Measurements from ENCODE around the gene PLEKHG4.

The PLEKHG4 gene

GRCh38 chr16:67258161-67258835, 21.0 kb upstream of the PLEKHG4 start:
- Histone ChIP-seq H3K9me3 (ENCODE audit: insufficient read depth, low read length, severe bottlenecking) (no peaks in the 10 kb centered on the region), H2AFZ (ENCODE audit: low read depth, low read length) (no peak overlapping the region), H3K4me1 (ENCODE audit: insufficient read depth, low read length) (no peaks in the 10 kb centered on the region), H3K27ac (ENCODE audit: low read length) (no peak overlapping the region), H3K4me3 (ENCODE audit: low read depth in 1 of 2, low read length in 2 of 2) (no peak overlapping the region), H3K27me3 (ENCODE audit: insufficient read depth, low read length, poor library complexity) (peaks cover 12% of the 10 kb centered on the region), H4K20me1 (ENCODE audit: insufficient read depth, low read length) (no peaks in the 10 kb centered on the region), H3K79me2 (ENCODE audit: insufficient read depth, low read length) (no peaks in the 10 kb centered on the region), H3K9ac (ENCODE audit: low read depth, low read length) (no peak overlapping the region), H3K36me3 (ENCODE audit: insufficient read depth, low read length) (no peaks in the 10 kb centered on the region), H3K4me2 (ENCODE audit: insufficient read depth, low read length) (no peak overlapping the region)
- DNase-seq (no peak), ATAC-seq (ENCODE audit: insufficient read depth, low read depth) (no peak)
- TF ChIP-seq CTCF (IDR thresholded peaks at IDR 0.05; ENCODE audit: borderline replicate concordance, extremely low read depth, low read length, poor library complexity, severe bottlenecking) (no peak), EZH2 (IDR thresholded peaks at IDR 0.05; ENCODE audit: borderline replicate concordance, low read depth, low read length, severe bottlenecking) (no peak)

GRCh38 chr16:67259705-67260104, 19.6 kb upstream of the PLEKHG4 start:
- Histone ChIP-seq H3K36me3 (ENCODE audit: insufficient read depth, low read length) (no peaks in the 10 kb centered on the region), H3K27me3 (ENCODE audit: insufficient read depth, low read length, poor library complexity) (peaks cover 20% of the 10 kb centered on the region), H3K27ac (ENCODE audit: low read length) (no peak overlapping the region), H3K79me2 (ENCODE audit: insufficient read depth, low read length) (no peaks in the 10 kb centered on the region), H3K4me2 (ENCODE audit: insufficient read depth, low read length) (no peak overlapping the region), H3K4me1 (ENCODE audit: insufficient read depth, low read length) (no peaks in the 10 kb centered on the region), H4K20me1 (ENCODE audit: insufficient read depth, low read length) (no peaks in the 10 kb centered on the region), H3K9ac (ENCODE audit: low read depth, low read length) (no peak overlapping the region), H3K4me3 (ENCODE audit: low read depth in 1 of 2, low read length in 2 of 2) (no peak overlapping the region), H3K9me3 (ENCODE audit: insufficient read depth, low read length, severe bottlenecking) (no peaks in the 10 kb centered on the region), H2AFZ (ENCODE audit: low read depth, low read length) (no peak overlapping the region)
- ATAC-seq (ENCODE audit: insufficient read depth, low read depth): no peak
- DNase-seq: no peak
- TF ChIP-seq EZH2 (IDR thresholded peaks at IDR 0.05; ENCODE audit: borderline replicate concordance, low read depth, low read length, severe bottlenecking): no peak
- TF ChIP-seq CTCF (IDR thresholded peaks at IDR 0.05; ENCODE audit: borderline replicate concordance, extremely low read depth, low read length, poor library complexity, severe bottlenecking): no peak

- Histone ChIP-seq H3K9me3 (ENCODE audit: insufficient read depth, low read length, severe bottlenecking) (no peaks in the 10 kb centered on the region), H4K20me1 (ENCODE audit: insufficient read depth, low read length) (no peaks in the 10 kb centered on the region), H3K27ac (ENCODE audit: low read length) (no peak overlapping the region), H2AFZ (ENCODE audit: low read depth, low read length) (no peak overlapping the region), H3K36me3 (ENCODE audit: insufficient read depth, low read length) (no peaks in the 10 kb centered on the region), H3K4me1 (ENCODE audit: insufficient read depth, low read length) (no peaks in the 10 kb centered on the region), H3K79me2 (ENCODE audit: insufficient read depth, low read length) (no peaks in the 10 kb centered on the region), H3K4me3 (ENCODE audit: low read depth in 1 of 2, low read length in 2 of 2) (no peak overlapping the region), H3K27me3 (ENCODE audit: insufficient read depth, low read length, poor library complexity) (peaks cover 27% of the 10 kb centered on the region), H3K4me2 (ENCODE audit: insufficient read depth, low read length) (no peak overlapping the region), H3K9ac (ENCODE audit: low read depth, low read length) (no peak overlapping the region)
- peak; percentile 62 for TF ChIP-seq CTCF (IDR thresholded peaks at IDR 0.05; ENCODE audit: borderline replicate concordance, extremely low read depth, low read length, poor library complexity, severe bottlenecking)
- TF ChIP-seq EZH2 (IDR thresholded peaks at IDR 0.05; ENCODE audit: borderline replicate concordance, low read depth, low read length, severe bottlenecking): no peak
- peak; percentile 66; the same call in 2 of the 3 replicates for ATAC-seq (ENCODE audit: insufficient read depth, low read depth)
- DNase-seq: no peak
These were observed 18.8 kb upstream of the PLEKHG4 start for GRCh38 chr16:67260426-67261063.
